Measurements from ENCODE around the gene ANKRD9.

DNA sequence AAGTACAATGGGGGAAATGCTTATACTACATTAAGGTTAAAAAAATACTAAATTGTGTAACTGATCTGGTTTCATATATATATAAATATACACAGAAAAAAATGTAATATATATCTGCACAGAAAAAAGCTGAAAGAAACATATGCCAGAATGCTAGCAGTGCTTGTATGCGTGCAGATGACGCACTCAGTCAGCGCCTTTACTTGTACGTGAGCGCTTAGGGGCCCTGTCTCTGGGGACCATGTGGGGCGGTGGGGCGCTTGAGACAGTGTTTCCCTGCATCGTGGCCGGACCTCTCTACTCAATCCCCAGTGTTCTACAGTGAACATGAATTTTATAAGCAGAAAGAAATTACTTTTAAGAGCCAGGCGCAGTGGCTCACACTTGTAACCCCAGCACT lies 7.0 kb downstream of the ANKRD9 start:
- TF ChIP-seq, protein P1, sequence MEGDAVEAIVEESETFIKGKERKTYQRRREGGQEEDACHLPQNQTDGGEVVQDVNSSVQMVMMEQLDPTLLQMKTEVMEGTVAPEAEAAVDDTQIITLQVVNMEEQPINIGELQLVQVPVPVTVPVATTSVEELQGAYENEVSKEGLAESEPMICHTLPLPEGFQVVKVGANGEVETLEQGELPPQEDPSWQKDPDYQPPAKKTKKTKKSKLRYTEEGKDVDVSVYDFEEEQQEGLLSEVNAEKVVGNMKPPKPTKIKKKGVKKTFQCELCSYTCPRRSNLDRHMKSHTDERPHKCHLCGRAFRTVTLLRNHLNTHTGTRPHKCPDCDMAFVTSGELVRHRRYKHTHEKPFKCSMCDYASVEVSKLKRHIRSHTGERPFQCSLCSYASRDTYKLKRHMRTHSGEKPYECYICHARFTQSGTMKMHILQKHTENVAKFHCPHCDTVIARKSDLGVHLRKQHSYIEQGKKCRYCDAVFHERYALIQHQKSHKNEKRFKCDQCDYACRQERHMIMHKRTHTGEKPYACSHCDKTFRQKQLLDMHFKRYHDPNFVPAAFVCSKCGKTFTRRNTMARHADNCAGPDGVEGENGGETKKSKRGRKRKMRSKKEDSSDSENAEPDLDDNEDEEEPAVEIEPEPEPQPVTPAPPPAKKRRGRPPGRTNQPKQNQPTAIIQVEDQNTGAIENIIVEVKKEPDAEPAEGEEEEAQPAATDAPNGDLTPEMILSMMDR (IDR thresholded peaks at IDR 0.05 in 8 of 11, conservative IDR thresholded peaks at IDR 0.05 in 3 of 11) = no peak
- no peak for TF ChIP-seq POLR2A (IDR thresholded peaks at IDR 0.05)

All from spleen (tissue), 7 donors.